ENCODE data around the gene F10. TPM values are rescaled to one million over a fixed set of nuclear protein-coding genes. Genes with fewer than 3 reads are reported as not detected.

Gene F10
- total and polyA plus RNA-seq, 4 donors: 85.3 to 199 (median 117) TPM

GRCh38 chr13:113142876-113143275 is 20.3 kb downstream of the F10 start:
- Histone ChIP-seq H3K9me3 (ENCODE audit: control insufficient read depth in 4 of 4, low read length in 3 of 4) (no peaks in the 10 kb centered on the region), H3K4me1 (ENCODE audit: control insufficient read depth in 4 of 4, insufficient read depth in 4 of 4, low read length in 3 of 4) (peaks cover 0 to 7% (median 1%) of the 10 kb centered on the region in 4 donors), H3K4me3 (ENCODE audit: low read depth in 1 of 3, low read length in 3 of 3) (no peak overlapping the region), H3K9ac (ENCODE audit: low read depth in 1 of 2, low read length in 2 of 2) (no peak overlapping the region), H3K27ac (ENCODE audit: low read depth in 1 of 2, low read length in 2 of 2) (no peak overlapping the region), H3K27me3 (ENCODE audit: control insufficient read depth in 4 of 4, insufficient read depth in 4 of 4, low read length in 3 of 4) (no peaks in the 10 kb centered on the region), H3K36me3 (ENCODE audit: control insufficient read depth in 4 of 4, insufficient read depth in 3 of 4, low read depth in 1 of 4, low read length in 3 of 4) (peaks cover 0 to 23% (median 9%) of the 10 kb centered on the region in 4 donors)
- WGBS: 89% methylated on average over 7 of the region's 7 CpGs
- TF ChIP-seq, protein P1, sequence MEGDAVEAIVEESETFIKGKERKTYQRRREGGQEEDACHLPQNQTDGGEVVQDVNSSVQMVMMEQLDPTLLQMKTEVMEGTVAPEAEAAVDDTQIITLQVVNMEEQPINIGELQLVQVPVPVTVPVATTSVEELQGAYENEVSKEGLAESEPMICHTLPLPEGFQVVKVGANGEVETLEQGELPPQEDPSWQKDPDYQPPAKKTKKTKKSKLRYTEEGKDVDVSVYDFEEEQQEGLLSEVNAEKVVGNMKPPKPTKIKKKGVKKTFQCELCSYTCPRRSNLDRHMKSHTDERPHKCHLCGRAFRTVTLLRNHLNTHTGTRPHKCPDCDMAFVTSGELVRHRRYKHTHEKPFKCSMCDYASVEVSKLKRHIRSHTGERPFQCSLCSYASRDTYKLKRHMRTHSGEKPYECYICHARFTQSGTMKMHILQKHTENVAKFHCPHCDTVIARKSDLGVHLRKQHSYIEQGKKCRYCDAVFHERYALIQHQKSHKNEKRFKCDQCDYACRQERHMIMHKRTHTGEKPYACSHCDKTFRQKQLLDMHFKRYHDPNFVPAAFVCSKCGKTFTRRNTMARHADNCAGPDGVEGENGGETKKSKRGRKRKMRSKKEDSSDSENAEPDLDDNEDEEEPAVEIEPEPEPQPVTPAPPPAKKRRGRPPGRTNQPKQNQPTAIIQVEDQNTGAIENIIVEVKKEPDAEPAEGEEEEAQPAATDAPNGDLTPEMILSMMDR (IDR thresholded peaks at IDR 0.05; ENCODE audit: low read depth, low read length, missing input control): no peak
- TF ChIP-seq HNF4A (conservative IDR thresholded peaks at IDR 0.05): no peak
- TF ChIP-seq YY1 (IDR thresholded peaks at IDR 0.05): no peak
- no peak for TF ChIP-seq NR2F2 (IDR thresholded peaks at IDR 0.05)
- DNase-seq (ENCODE audit: low spot score): peak; percentile 22

DNA sequence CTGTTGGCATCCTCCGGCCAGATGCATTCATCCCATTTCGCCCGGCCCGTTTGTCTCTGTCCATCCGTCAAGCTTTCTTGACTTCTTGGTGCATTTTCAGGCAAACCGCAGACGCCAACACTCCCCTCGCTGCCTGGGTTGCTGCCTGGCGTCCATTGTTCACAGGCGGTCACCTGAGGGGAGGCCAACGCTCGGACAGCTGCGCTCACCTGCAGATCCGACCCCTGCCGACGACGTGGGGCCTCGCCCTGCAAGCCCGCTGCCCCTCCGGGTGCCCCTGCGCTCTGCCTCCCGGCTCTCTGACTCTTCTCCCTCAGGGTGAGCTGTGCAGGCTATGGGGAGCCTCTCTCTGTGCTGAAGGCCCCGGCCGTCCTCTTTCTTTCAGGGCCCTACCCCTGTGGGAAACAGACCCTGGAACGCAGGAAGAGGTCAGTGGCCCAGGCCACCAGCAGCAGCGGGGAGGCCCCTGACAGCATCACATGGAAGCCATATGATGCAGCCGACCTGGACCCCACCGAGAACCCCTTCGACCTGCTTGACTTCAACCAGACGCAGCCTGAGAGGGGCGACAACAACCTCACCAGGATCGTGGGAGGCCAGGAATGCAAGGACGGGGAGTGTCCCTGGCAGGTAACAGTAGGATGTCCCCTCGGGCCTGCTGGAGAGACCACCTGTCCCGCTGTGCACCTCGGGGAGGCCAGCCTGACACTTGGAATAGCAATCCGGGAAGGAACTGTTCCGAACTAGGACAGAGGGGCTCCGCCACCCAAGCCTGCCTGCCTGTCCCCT is 21.1 kb downstream of the F10 start:
- no peak for TF ChIP-seq GABPA (IDR thresholded peaks at IDR 0.05 in 1 of 2, conservative IDR thresholded peaks at IDR 0.05 in 1 of 2)
- TF ChIP-seq RAD21 (IDR thresholded peaks at IDR 0.05): no peak
- no peak for TF ChIP-seq HNF4G (IDR thresholded peaks at IDR 0.05)
- no peak for TF ChIP-seq TAF1 (conservative IDR thresholded peaks at IDR 0.05)
- no peak for TF ChIP-seq FOXA2 (IDR thresholded peaks at IDR 0.05)
- no peak for TF ChIP-seq NR2F2 (IDR thresholded peaks at IDR 0.05)
- no peak for TF ChIP-seq YY1 (IDR thresholded peaks at IDR 0.05)
- no peak for TF ChIP-seq RXRA (IDR thresholded peaks at IDR 0.05)
- TF ChIP-seq ATF3 (IDR thresholded peaks at IDR 0.05): no peak
- TF ChIP-seq, protein P2, sequence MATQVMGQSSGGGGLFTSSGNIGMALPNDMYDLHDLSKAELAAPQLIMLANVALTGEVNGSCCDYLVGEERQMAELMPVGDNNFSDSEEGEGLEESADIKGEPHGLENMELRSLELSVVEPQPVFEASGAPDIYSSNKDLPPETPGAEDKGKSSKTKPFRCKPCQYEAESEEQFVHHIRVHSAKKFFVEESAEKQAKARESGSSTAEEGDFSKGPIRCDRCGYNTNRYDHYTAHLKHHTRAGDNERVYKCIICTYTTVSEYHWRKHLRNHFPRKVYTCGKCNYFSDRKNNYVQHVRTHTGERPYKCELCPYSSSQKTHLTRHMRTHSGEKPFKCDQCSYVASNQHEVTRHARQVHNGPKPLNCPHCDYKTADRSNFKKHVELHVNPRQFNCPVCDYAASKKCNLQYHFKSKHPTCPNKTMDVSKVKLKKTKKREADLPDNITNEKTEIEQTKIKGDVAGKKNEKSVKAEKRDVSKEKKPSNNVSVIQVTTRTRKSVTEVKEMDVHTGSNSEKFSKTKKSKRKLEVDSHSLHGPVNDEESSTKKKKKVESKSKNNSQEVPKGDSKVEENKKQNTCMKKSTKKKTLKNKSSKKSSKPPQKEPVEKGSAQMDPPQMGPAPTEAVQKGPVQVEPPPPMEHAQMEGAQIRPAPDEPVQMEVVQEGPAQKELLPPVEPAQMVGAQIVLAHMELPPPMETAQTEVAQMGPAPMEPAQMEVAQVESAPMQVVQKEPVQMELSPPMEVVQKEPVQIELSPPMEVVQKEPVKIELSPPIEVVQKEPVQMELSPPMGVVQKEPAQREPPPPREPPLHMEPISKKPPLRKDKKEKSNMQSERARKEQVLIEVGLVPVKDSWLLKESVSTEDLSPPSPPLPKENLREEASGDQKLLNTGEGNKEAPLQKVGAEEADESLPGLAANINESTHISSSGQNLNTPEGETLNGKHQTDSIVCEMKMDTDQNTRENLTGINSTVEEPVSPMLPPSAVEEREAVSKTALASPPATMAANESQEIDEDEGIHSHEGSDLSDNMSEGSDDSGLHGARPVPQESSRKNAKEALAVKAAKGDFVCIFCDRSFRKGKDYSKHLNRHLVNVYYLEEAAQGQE (IDR thresholded peaks at IDR 0.05): no peak
- no peak for TF ChIP-seq JUND (IDR thresholded peaks at IDR 0.05)
- no peak for TF ChIP-seq HNF4A (conservative IDR thresholded peaks at IDR 0.05)
- no peak for TF ChIP-seq FOXA1 (IDR thresholded peaks at IDR 0.05)
- TF ChIP-seq, protein P1 (IDR thresholded peaks at IDR 0.05; ENCODE audit: low read depth, low read length, missing input control): no peak
- no peak for TF ChIP-seq MAX (IDR thresholded peaks at IDR 0.05)
- TF ChIP-seq EGR1 (IDR thresholded peaks at IDR 0.05; ENCODE audit: low read depth in 2 of 2): no peak
- no peak for TF ChIP-seq ZBTB33 (IDR thresholded peaks at IDR 0.05)
- no peak for TF ChIP-seq SP1 (IDR thresholded peaks at IDR 0.05)
- H3K27me3 ChIP-seq (ENCODE audit: control insufficient read depth in 4 of 4, insufficient read depth in 4 of 4, low read length in 3 of 4): no peaks in the 10 kb centered on the region
- 92% methylated on average over 39 of the region's 39 CpGs for WGBS
- DNase-seq (ENCODE audit: low spot score): peak; percentile 30
- H3K36me3 ChIP-seq (ENCODE audit: control insufficient read depth in 4 of 4, insufficient read depth in 3 of 4, low read depth in 1 of 4, low read length in 3 of 4): peaks cover 0 to 23% (median 9%) of the 10 kb centered on the region in 4 donors
- H3K27ac ChIP-seq (ENCODE audit: low read depth in 1 of 2, low read length in 2 of 2): no peak overlapping the region
- peaks cover 0 to 6% (median 1%) of the 10 kb centered on the region in 4 donors for H3K4me1 ChIP-seq (ENCODE audit: control insufficient read depth in 4 of 4, insufficient read depth in 4 of 4, low read length in 3 of 4)
- H3K9ac ChIP-seq (ENCODE audit: low read depth in 1 of 2, low read length in 2 of 2): no peak overlapping the region
- H3K4me3 ChIP-seq (ENCODE audit: low read depth in 1 of 3, low read length in 3 of 3): no peak overlapping the region
- H3K9me3 ChIP-seq (ENCODE audit: control insufficient read depth in 4 of 4, low read length in 3 of 4): no peaks in the 10 kb centered on the region
